ENCODE data around the gene PLEKHG1. TPM values are rescaled to one million over a fixed set of nuclear protein-coding genes. Genes with fewer than 3 reads are reported as not detected.
A peak's percentile ranks its signal among the peaks of the same experiment; 100 is the strongest.

PLEKHG1 gene
- total RNA-seq, 6 donors from 2014 or later: 16.3 to 45.4 (median 29.2) TPM

GRCh38 chr6:150628908-150629307 is 29.2 kb downstream of the PLEKHG1 start:
- Histone ChIP-seq H3K4me3 (no peak overlapping the region), H3K4me1 (peaks cover 15 to 36% (median 24%) of the 10 kb centered on the region in 4 donors), H3K9me3 (no peaks in the 10 kb centered on the region), H3K27ac (no peak overlapping the region), H3K36me3 (no peaks in the 10 kb centered on the region), H3K27me3 (no peaks in the 10 kb centered on the region)
- no peak for ATAC-seq (ENCODE audit: low FRiP score in 2 of 2)
- WGBS, 2 donors: 81 to 88% methylated on average over 6 of the region's 6 CpGs
- no peak for TF ChIP-seq CTCF (IDR thresholded peaks at IDR 0.05)
- DNase-seq: no peak

- Histone ChIP-seq H3K27ac (no peak overlapping the region), H3K9me3 (no peaks in the 10 kb centered on the region), H3K36me3 (no peaks in the 10 kb centered on the region), H3K4me3 (no peak overlapping the region), H3K4me1 (peaks cover 15 to 36% (median 29%) of the 10 kb centered on the region in 4 donors), H3K27me3 (no peaks in the 10 kb centered on the region)
- 86 to 88% methylated on average over 12 of the region's 12 CpGs for WGBS, 2 donors
- DNase-seq (peak in 1 of 2 donors; percentile 55), ATAC-seq (ENCODE audit: low FRiP score in 2 of 2) (peak in 1 of 2 donors; percentile 24)
- TF ChIP-seq CTCF (IDR thresholded peaks at IDR 0.05) (no peak), EP300 (IDR thresholded peaks at IDR 0.05) (no peak), POLR2AphosphoS5 (IDR thresholded peaks at IDR 0.05) (no peak), POLR2A (IDR thresholded peaks at IDR 0.05) (no peak)
Measured at GRCh38 chr6:150631283-150631983, 31.7 kb downstream of the PLEKHG1 start.

GRCh38 chr6:150631984-150632642 is 32.4 kb downstream of the PLEKHG1 start:
- ATAC-seq (ENCODE audit: low FRiP score in 2 of 2) (no peak), DNase-seq (no peak)
- TF ChIP-seq EP300 (IDR thresholded peaks at IDR 0.05) (no peak), POLR2AphosphoS5 (IDR thresholded peaks at IDR 0.05) (no peak), CTCF (IDR thresholded peaks at IDR 0.05) (no peak), POLR2A (IDR thresholded peaks at IDR 0.05) (no peak)
- WGBS, 2 donors: 80 to 81% methylated on average over 9 of the region's 9 CpGs
- Histone ChIP-seq H3K27ac (peak overlapping the region in 1 of 4 donors; percentile 15), H3K4me1 (peaks cover 12 to 35% (median 27%) of the 10 kb centered on the region in 4 donors), H3K9me3 (no peaks in the 10 kb centered on the region), H3K36me3 (no peaks in the 10 kb centered on the region), H3K4me3 (no peak overlapping the region), H3K27me3 (no peaks in the 10 kb centered on the region)

GRCh38 chr6:150632785-150633485 is 33.2 kb downstream of the PLEKHG1 start:
- Histone ChIP-seq H3K9me3 (no peaks in the 10 kb centered on the region), H3K4me3 (peak overlapping the region in 3 of 4 donors; percentile 6 to 24 (median 24)), H3K27ac (peak overlapping the region in 3 of 4 donors; percentile 15 to 58 (median 46)), H3K36me3 (no peaks in the 10 kb centered on the region), H3K4me1 (peaks cover 9 to 27% (median 21%) of the 10 kb centered on the region in 4 donors), H3K27me3 (no peaks in the 10 kb centered on the region)
- peak in 1 of 2 donors; percentile 27 for ATAC-seq (ENCODE audit: low FRiP score in 2 of 2)
- DNase-seq: no peak
- 48 to 62% methylated on average over 13 of the region's 13 CpGs for WGBS, 2 donors
- TF ChIP-seq POLR2A (IDR thresholded peaks at IDR 0.05) (no peak), EP300 (IDR thresholded peaks at IDR 0.05) (no peak), POLR2AphosphoS5 (IDR thresholded peaks at IDR 0.05) (no peak), CTCF (IDR thresholded peaks at IDR 0.05) (no peak)
